CD4-positive, alpha-beta T cell (primary cell): ENCODE measurements around the gene CEBPB. TPM values are rescaled to one million over a fixed set of nuclear protein-coding genes. Genes with fewer than 3 reads are reported as not detected.

Experiments used
- ATAC-seq: fragments of 200-7000 bp; cut with Tn5 transposase; one replicate; pipeline ENCODE4 v1.10.0; 2022; ENCODE audit warnings: mild to moderate bottlenecking; ENCODE audit not compliant: poor library complexity
- CTCF ChIA-PET: fragments of 350-600 bp; sonication (Branson Sonifier 250); formaldehyde crosslinking; loops from one replicate; lab custom pipeline; 2021; ENCODE audit warnings: antibody characterized with exemption, inconsistent platforms; lab: Charles Lee
- POLR2A ChIA-PET: fragments of 350-600 bp; sonication (Branson Sonifier 250); formaldehyde crosslinking; loops from one replicate; lab custom pipeline; 2021; ENCODE audit warnings: antibody characterized with exemption, inconsistent platforms; lab: Charles Lee
- DNase-seq, 14 experiments: peaks; one replicate each; pipeline ENCODE4 v3.0.0-alpha.2; 2013 to 2020; ENCODE audit warnings: mixed read lengths in 2 of 14
- H3K27ac ChIP-seq, 2 donors: one replicate each; pipeline versions ENCODE4 v1.5.1 to v1.7.0; 2013; ENCODE audit warnings: low read length in 2 of 2, low read depth in 1 of 2, mild to moderate bottlenecking in 1 of 2
- H3K27me3 ChIP-seq, 2 experiments: 1 replicate in 1 of 2; 2 replicates in 1 of 2; pipeline versions ENCODE4 v1.6.1 to v1.7.0; 2013; ENCODE audit warnings: low read length in 2 of 2, control low read depth in 1 of 2, mild to moderate bottlenecking in 1 of 2, moderate library complexity in 1 of 2; ENCODE audit not compliant: insufficient read depth in 2 of 2, control insufficient read depth in 1 of 2
- H3K36me3 ChIP-seq: one replicate; pipeline ENCODE4 v1.6.1; 2013; ENCODE audit warnings: low read length, control low read depth; ENCODE audit not compliant: insufficient read depth
- H3K4me1 ChIP-seq: one replicate; pipeline ENCODE4 v1.6.1; 2013; ENCODE audit warnings: low read length, control low read depth; ENCODE audit not compliant: insufficient read depth
- H3K4me3 ChIP-seq: one replicate; pipeline ENCODE4 v1.5.1; 2013; ENCODE audit warnings: mild to moderate bottlenecking, low read length, moderate library complexity
- H3K9me3 ChIP-seq, 2 experiments: 1 replicate in 1 of 2; 2 replicates in 1 of 2; pipeline versions ENCODE4 v1.6.1 to v1.7.0; 2013; ENCODE audit warnings: low read length in 2 of 2, mild to moderate bottlenecking in 2 of 2, control low read depth in 1 of 2, moderate library complexity in 1 of 2; ENCODE audit not compliant: control insufficient read depth in 1 of 2, insufficient read depth in 1 of 2
- H3K27ac Mint-ChIP-seq: one replicate; pipeline ENCODE4 v1.8.0; 2020; ENCODE audit warnings: mixed read lengths
- H3K27me3 Mint-ChIP-seq: one replicate; pipeline ENCODE4 v1.8.0; 2021; ENCODE audit warnings: mixed read lengths
- H3K36me3 Mint-ChIP-seq: one replicate; pipeline ENCODE4 v1.8.0; 2021; ENCODE audit warnings: low read depth, mixed read lengths
- H3K4me1 Mint-ChIP-seq: one replicate; pipeline ENCODE4 v1.8.0; 2021; ENCODE audit warnings: low read depth, mixed read lengths
- H3K4me3 Mint-ChIP-seq: one replicate; pipeline ENCODE4 v1.8.0; 2020; ENCODE audit warnings: mild to moderate bottlenecking, mixed read lengths
- H3K9me3 Mint-ChIP-seq: one replicate; pipeline ENCODE4 v1.8.0; 2020; ENCODE audit warnings: mixed read lengths
- CTCF ChIP-seq: fragments of 200-600 bp; IDR thresholded peaks from one replicate; pipeline ENCODE4 v1.8.0; 2022; ENCODE audit warnings: antibody characterized with exemption, mild to moderate bottlenecking
- intact Hi-C, 2 experiments: fragments of 100-400 bp; cut with DNase I in 1 of 2; cut with micrococcal nuclease in 1 of 2; formaldehyde crosslinking; loops; one replicate each; pipeline versions ENCODE4 v1.15.1 to v1.9.0; 2023 to 2025; cut with DNase I, micrococcal nuclease
- total RNA-seq, 174 experiments: library from RNA in 2 of 174; stranded (reverse) in 2 of 174; gene quantifications; one replicate each; pipeline ENCODE4 v1.2.3 and lab custom pipeline; 2021 to 2026

Gene CEBPB
- total RNA-seq, 2 experiments from 2014 or later, result 40.7 to 43.9 TPM

GRCh38 chr20:50237349-50237748 lies 46.7 kb downstream of the CEBPB start:
- Histone ChIP-seq H3K36me3 (no peaks in the 10 kb centered on the region), H3K4me3 (no peak overlapping the region), H3K9me3 (no peaks in the 10 kb centered on the region), H3K27me3 (no peaks in the 10 kb centered on the region), H3K4me1 (no peaks in the 10 kb centered on the region), H3K27ac (no peak overlapping the region)
- no peak for DNase-seq
- ATAC-seq, result no peak
- Mint-ChIP-seq H3K9me3 (no peaks in the 10 kb centered on the region), H3K27ac (no peak overlapping the region), H3K4me1 (no peaks in the 10 kb centered on the region), H3K27me3 (no peaks in the 10 kb centered on the region), H3K36me3 (no peaks in the 10 kb centered on the region), H3K4me3 (no peak overlapping the region)
- CTCF ChIA-PET, result no interaction called here
- intact Hi-C loops, result no loop called here
- POLR2A ChIA-PET, result no interaction called here
- TF ChIP-seq CTCF, result no peak

DNA sequence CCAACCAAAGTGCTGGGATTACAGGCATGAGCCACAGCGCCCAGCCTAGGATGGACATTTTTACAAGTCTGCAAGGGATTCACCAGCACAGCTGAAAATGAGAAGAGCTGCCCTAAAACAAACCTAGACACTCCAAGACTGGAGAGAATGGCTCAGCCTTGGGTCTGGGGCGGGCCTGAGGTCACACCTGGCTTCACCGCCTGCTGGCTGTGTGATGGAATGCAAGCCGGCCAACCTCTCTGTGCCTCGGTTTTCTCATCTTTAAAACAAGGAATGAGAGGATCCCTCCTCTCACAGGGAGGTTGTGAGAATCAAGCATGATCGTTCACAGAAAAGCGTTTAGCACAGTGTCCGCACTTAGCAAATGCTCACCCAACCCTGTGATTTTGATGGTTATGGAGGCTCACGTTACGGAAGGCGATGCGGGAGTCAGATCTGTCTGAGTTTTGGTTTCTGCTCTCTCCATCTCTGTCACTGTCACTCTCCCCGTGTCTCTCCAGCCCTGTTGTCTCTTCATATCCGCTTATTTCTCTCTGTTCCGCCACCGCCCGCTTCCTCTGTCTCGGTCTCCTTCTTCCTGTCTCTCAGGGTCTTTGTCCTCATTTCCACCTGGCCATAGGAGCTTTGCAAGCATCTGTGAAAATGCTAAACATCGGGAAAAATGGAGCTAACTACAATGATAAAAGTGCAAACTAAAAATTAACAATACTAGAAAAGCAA lies 47.6 kb downstream of the CEBPB start:
- no peak overlapping the region for H3K27ac ChIP-seq
- H3K9me3 ChIP-seq, result no peaks in the 10 kb centered on the region
- no peaks in the 10 kb centered on the region for H3K9me3 Mint-ChIP-seq
- H3K4me3 Mint-ChIP-seq, result no peak overlapping the region
- H3K27ac Mint-ChIP-seq, result no peak overlapping the region
- H3K36me3 ChIP-seq, result no peaks in the 10 kb centered on the region
- DNase-seq (no peak), ATAC-seq (no peak)
- POLR2A ChIA-PET, result no interaction called here
- no peak overlapping the region for H3K4me3 ChIP-seq
- no peaks in the 10 kb centered on the region for H3K4me1 ChIP-seq
- intact Hi-C loops, result no loop called here
- no peaks in the 10 kb centered on the region for H3K27me3 Mint-ChIP-seq
- CTCF ChIA-PET, result no interaction called here
- TF ChIP-seq CTCF, result no peak
- H3K27me3 ChIP-seq, result no peaks in the 10 kb centered on the region
- H3K4me1 Mint-ChIP-seq, result no peaks in the 10 kb centered on the region
- H3K36me3 Mint-ChIP-seq, result no peaks in the 10 kb centered on the region

DNA sequence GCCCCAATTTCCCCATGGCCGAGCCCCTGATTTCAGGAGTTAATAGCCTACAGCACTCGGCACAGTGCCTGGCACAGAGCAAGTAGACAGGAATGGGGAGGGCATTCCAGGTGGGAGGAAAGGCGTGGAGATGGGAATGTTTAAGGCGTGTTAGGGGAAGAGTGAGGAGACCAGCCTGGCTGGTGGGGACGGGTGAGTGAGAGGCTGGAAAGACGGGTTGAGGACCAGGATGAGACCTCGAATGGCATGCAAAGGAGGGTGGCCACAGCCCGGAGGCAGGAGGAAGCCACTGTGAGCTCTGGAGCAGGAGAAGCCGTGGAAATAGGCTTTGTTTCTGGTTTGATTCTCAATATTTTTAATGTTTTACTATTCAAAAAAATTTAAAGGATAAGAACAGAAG lies 49.5 kb downstream of the CEBPB start:
- ATAC-seq, result no peak
- POLR2A ChIA-PET, result no interaction called here

More for the DNA sequence above, 49.5 kb downstream of the CEBPB start:
- Mint-ChIP-seq H3K36me3 (no peaks in the 10 kb centered on the region), H3K27me3 (no peaks in the 10 kb centered on the region), H3K4me3 (no peak overlapping the region), H3K4me1 (no peaks in the 10 kb centered on the region), H3K27ac (no peak overlapping the region), H3K9me3 (no peaks in the 10 kb centered on the region)
- Histone ChIP-seq H3K9me3 (no peaks in the 10 kb centered on the region), H3K27ac (no peak overlapping the region), H3K27me3 (no peaks in the 10 kb centered on the region), H3K4me3 (no peak overlapping the region), H3K4me1 (no peaks in the 10 kb centered on the region), H3K36me3 (no peaks in the 10 kb centered on the region)
- no peak for TF ChIP-seq CTCF
- CTCF ChIA-PET, result no interaction called here
- DNase-seq, result no peak
- intact Hi-C loops, result no loop called here
